BLaER1 treated with 17β-estradiol and CSF1 and Interleukin-3, amounts not matched to agents 10 nM and 100 nM (cell line): ENCODE results near the gene MRTFB.

Source experiments
- H3K27ac ChIP-seq, 11 experiments: shearing (Covaris generic); formaldehyde crosslinking; 2 replicates each; pipeline ENCODE4 v1.8.1; 2022
- H3K27me3 ChIP-seq, 11 experiments: shearing (Covaris generic); formaldehyde crosslinking; 2 replicates each; pipeline ENCODE4 v1.8.1; 2022
- H3K36me3 ChIP-seq, 11 experiments: shearing (Covaris generic); formaldehyde crosslinking; 2 replicates each; pipeline ENCODE4 v1.8.1; 2022
- H3K4me1 ChIP-seq, 10 experiments: shearing (Covaris generic); formaldehyde crosslinking; 2 replicates each; pipeline ENCODE4 v1.8.1; 2022
- H3K4me2 ChIP-seq, 11 experiments: shearing (Covaris generic); formaldehyde crosslinking; 2 replicates each; pipeline ENCODE4 v1.8.1; 2022
- H3K4me3 ChIP-seq, 10 experiments: shearing (Covaris generic); formaldehyde crosslinking; 2 replicates each; pipeline ENCODE4 v1.8.1; 2022
- H3K9ac ChIP-seq, 11 experiments: shearing (Covaris generic); formaldehyde crosslinking; 2 replicates each; pipeline ENCODE4 v1.8.1; 2022
- H3K9me3 ChIP-seq, 11 experiments: shearing (Covaris generic); formaldehyde crosslinking; replicated peaks in 1 of 11; 2 replicates each; pipeline ENCODE4 v1.8.1; 2022
- H4K20me1 ChIP-seq, 11 experiments: shearing (Covaris generic); formaldehyde crosslinking; 2 replicates each; pipeline ENCODE4 v1.8.1; 2022
- Cebpa-rat ChIP-seq, 11 experiments: shearing (Covaris generic); IDR thresholded peaks; 2 replicates each; pipeline ENCODE4 v1.8.1; 2022

MRTFB gene

GRCh38 chr16:14128097-14128496, 57.0 kb downstream of the MRTFB start:
- Histone ChIP-seq H3K36me3 (peaks cover 0 to 23% (median 4%) of the 10 kb centered on the region in 11 experiments; a peak in 8 of 22 replicates), H4K20me1 (peaks cover 0 to 8% (median 0%) of the 10 kb centered on the region in 11 experiments; a peak in 3 of 22 replicates), H3K27me3 (no peaks in the 10 kb centered on the region), H3K4me1 (peaks cover 0 to 12% (median 0%) of the 10 kb centered on the region in 10 experiments; a peak in 3 of 20 replicates), H3K4me2 (no peak overlapping the region), H3K27ac (no peak overlapping the region), H3K9ac (no peak overlapping the region), H3K9me3 (peaks cover 0 to 24% (median 17%) of the 10 kb centered on the region in 11 experiments; a peak in 14 of 22 replicates), H3K4me3 (no peak overlapping the region)
- TF ChIP-seq Cebpa-rat (IDR thresholded peaks at IDR 0.05): no peak

- TF ChIP-seq Cebpa-rat (IDR thresholded peaks at IDR 0.05): no peak
- Histone ChIP-seq H3K27ac (no peak overlapping the region), H3K4me1 (peaks cover 0 to under 1% (median 0%) of the 10 kb centered on the region in 10 experiments; a peak in 2 of 20 replicates), H4K20me1 (peaks cover 0 to 8% (median 0%) of the 10 kb centered on the region in 11 experiments; a peak in 3 of 22 replicates), H3K4me3 (no peak overlapping the region), H3K27me3 (no peaks in the 10 kb centered on the region), H3K9ac (no peak overlapping the region), H3K9me3 (peaks cover 0 to 24% (median 17%) of the 10 kb centered on the region in 11 experiments; a peak in 14 of 22 replicates), H3K4me2 (no peak overlapping the region), H3K36me3 (peaks cover 2 to 26% (median 6%) of the 10 kb centered on the region in 11 experiments; a peak in 11 of 22 replicates)
These were observed 58.4 kb downstream of the MRTFB start for GRCh38 chr16:14129502-14129901.

GRCh38 chr16:14131774-14132695, 60.9 kb downstream of the MRTFB start:
- Histone ChIP-seq H3K36me3 (peaks cover 3 to 43% (median 11%) of the 10 kb centered on the region in 11 experiments; a peak in 14 of 22 replicates), H3K4me2 (no peak overlapping the region), H3K4me3 (no peak overlapping the region), H3K9me3 (peaks cover 0 to 24% (median 17%) of the 10 kb centered on the region in 11 experiments; a peak in 14 of 22 replicates), H3K27me3 (no peaks in the 10 kb centered on the region), H3K27ac (no peak overlapping the region), H3K9ac (no peak overlapping the region), H4K20me1 (no peaks in the 10 kb centered on the region), H3K4me1 (no peaks in the 10 kb centered on the region)
- no peak for TF ChIP-seq Cebpa-rat (IDR thresholded peaks at IDR 0.05)

GRCh38 chr16:14132696-14133048, 61.6 kb downstream of the MRTFB start:
- Histone ChIP-seq H3K4me1 (no peaks in the 10 kb centered on the region), H4K20me1 (no peaks in the 10 kb centered on the region), H3K27me3 (no peaks in the 10 kb centered on the region), H3K27ac (no peak overlapping the region), H3K4me2 (no peak overlapping the region), H3K4me3 (no peak overlapping the region), H3K9ac (no peak overlapping the region), H3K9me3 (peaks cover 0 to 24% (median 17%) of the 10 kb centered on the region in 11 experiments; a peak in 14 of 22 replicates), H3K36me3 (peaks cover 3 to 43% (median 11%) of the 10 kb centered on the region in 11 experiments; a peak in 14 of 22 replicates)
- no peak for TF ChIP-seq Cebpa-rat (IDR thresholded peaks at IDR 0.05)

GRCh38 chr16:14133907-14134306, 62.8 kb downstream of the MRTFB start:
- Histone ChIP-seq H3K4me3 (no peak overlapping the region), H3K9me3 (peaks cover 4 to 27% (median 13%) of the 10 kb centered on the region in 11 experiments; a peak in 15 of 22 replicates), H3K36me3 (peaks cover 3 to 35% (median 11%) of the 10 kb centered on the region in 11 experiments; a peak in 15 of 22 replicates), H3K27me3 (no peaks in the 10 kb centered on the region), H3K9ac (no peak overlapping the region), H3K4me1 (no peaks in the 10 kb centered on the region), H3K27ac (no peak overlapping the region), H3K4me2 (no peak overlapping the region), H4K20me1 (no peaks in the 10 kb centered on the region)
- TF ChIP-seq Cebpa-rat (IDR thresholded peaks at IDR 0.05): no peak

GRCh38 chr16:14135704-14136103, 64.6 kb downstream of the MRTFB start:
- Histone ChIP-seq H3K27me3 (no peaks in the 10 kb centered on the region), H3K27ac (no peak overlapping the region), H3K4me2 (no peak overlapping the region), H3K4me1 (no peaks in the 10 kb centered on the region), H4K20me1 (no peaks in the 10 kb centered on the region), H3K36me3 (peaks cover 13 to 40% (median 23%) of the 10 kb centered on the region in 11 experiments), H3K9ac (no peak overlapping the region), H3K9me3 (peaks cover 7 to 18% (median 11%) of the 10 kb centered on the region in 11 experiments; a peak in 20 of 22 replicates), H3K4me3 (no peak overlapping the region)
- TF ChIP-seq Cebpa-rat (IDR thresholded peaks at IDR 0.05): no peak

- Histone ChIP-seq H3K4me2 (no peak overlapping the region), H3K4me3 (no peak overlapping the region), H3K4me1 (no peaks in the 10 kb centered on the region), H4K20me1 (no peaks in the 10 kb centered on the region), H3K27ac (no peak overlapping the region), H3K9ac (no peak overlapping the region), H3K27me3 (no peaks in the 10 kb centered on the region), H3K9me3 (peaks cover 7 to 15% (median 9%) of the 10 kb centered on the region in 11 experiments; a peak in 20 of 22 replicates), H3K36me3 (peaks cover 27 to 64% (median 34%) of the 10 kb centered on the region in 11 experiments)
- TF ChIP-seq Cebpa-rat (IDR thresholded peaks at IDR 0.05): no peak
These were observed 68.8 kb downstream of the MRTFB start for GRCh38 chr16:14139872-14140271.

GRCh38 chr16:14140923-14141322, 69.8 kb downstream of the MRTFB start:
- Histone ChIP-seq H3K4me1 (no peaks in the 10 kb centered on the region), H3K4me3 (no peak overlapping the region), H3K27me3 (no peaks in the 10 kb centered on the region), H4K20me1 (no peaks in the 10 kb centered on the region), H3K9me3 (peaks cover 7 to 15% (median 9%) of the 10 kb centered on the region in 11 experiments; a peak in 20 of 22 replicates), H3K9ac (no peak overlapping the region), H3K27ac (no peak overlapping the region), H3K36me3 (peaks cover 26 to 54% (median 33%) of the 10 kb centered on the region in 11 experiments), H3K4me2 (no peak overlapping the region)
- TF ChIP-seq Cebpa-rat (IDR thresholded peaks at IDR 0.05): no peak

GRCh38 chr16:14146445-14146844, 75.3 kb downstream of the MRTFB start:
- H3K36me3 ChIP-seq: peaks cover 11 to 52% (median 16%) of the 10 kb centered on the region in 11 experiments; a peak in 14 of 22 replicates
- H3K4me1 ChIP-seq: no peaks in the 10 kb centered on the region
- H3K9ac ChIP-seq: no peak overlapping the region
- H3K4me2 ChIP-seq: no peak overlapping the region
- TF ChIP-seq Cebpa-rat (IDR thresholded peaks at IDR 0.05): no peak
- H3K4me3 ChIP-seq: no peak overlapping the region
- H3K27ac ChIP-seq: no peak overlapping the region
- no peaks in the 10 kb centered on the region for H3K9me3 ChIP-seq
- H4K20me1 ChIP-seq: no peaks in the 10 kb centered on the region
- no peaks in the 10 kb centered on the region for H3K27me3 ChIP-seq
